ENCODE measurements around the gene PTGES2.

DNA sequence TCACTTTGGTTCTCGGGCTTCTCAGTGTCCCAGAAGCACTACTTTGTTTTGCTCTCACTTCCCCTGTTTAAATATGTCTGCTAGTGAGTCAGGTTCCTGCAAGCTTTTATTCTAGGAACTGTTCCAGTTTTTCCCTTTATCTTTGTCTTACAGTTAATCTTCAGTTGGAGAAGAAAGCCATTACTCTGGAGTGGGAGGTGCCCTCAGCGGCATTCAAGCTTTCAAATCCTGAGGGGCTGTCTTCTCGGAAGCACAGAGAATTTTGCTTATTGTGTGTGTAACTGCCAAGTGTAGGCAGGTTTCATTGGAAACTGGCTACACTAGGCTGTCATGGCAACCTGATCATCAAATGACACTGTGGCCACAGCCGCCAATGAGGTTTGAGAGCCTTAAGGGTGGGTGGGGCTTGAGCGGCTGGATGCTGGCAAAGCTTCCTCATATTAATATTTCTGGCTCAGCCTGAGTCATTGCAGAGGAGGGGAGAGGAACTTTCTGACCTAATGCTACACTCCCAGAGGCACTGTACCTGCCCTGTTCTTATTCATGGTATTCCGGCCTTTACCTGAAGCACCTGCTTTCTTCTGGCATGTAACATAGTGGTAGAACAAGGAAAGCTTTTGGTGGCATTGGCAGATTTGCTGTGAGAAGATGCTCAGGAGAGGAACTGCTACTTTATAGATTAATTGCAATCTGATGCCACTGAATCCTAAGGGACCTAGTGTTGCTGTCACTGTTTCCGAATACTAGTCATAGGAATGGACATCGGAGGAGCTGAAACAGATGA, 33.2 kb downstream of the PTGES2 start:
- TF ChIP-seq POLR2A (IDR thresholded peaks at IDR 0.05), result peak in 1 of 2 donors; percentile 45
- no peak for TF ChIP-seq CTCF (IDR thresholded peaks at IDR 0.05)

Measured in thyroid gland (tissue), 4 donors.